ENCODE data around the gene FAM168A. TPM values are rescaled to one million over a fixed set of nuclear protein-coding genes. Genes with fewer than 3 reads are reported as not detected.

FAM168A gene
- total RNA-seq, 4 donors from 2014 or later: 31.1 to 50.8 (median 41.1) TPM

DNA sequence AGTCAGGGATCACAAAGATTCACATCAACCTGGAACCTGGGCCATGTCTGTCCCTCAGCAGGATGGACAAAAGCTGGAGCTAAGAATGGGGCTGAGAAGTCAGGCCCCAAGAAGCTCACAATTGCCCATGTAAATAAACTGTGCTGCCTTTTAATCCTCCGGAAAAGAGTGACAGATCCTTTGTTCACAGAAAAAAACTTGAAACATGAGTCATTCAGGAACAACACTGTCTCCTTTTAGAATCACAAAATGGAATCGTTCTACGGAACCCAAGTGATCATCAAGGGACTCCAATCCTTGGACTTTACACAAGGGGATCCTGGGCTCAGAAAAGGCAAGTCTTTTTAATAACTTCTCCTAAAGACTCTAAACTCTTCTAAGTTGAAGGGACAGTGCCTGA, 185.6 kb downstream of the FAM168A start:
- H3K27ac ChIP-seq (replicated peaks in 1 of 4): no peak overlapping the region
- no peaks in the 10 kb centered on the region for H3K27me3 ChIP-seq
- intact Hi-C loops (cut with DNase I): no loop called here
- TF ChIP-seq POLR2AphosphoS5 (IDR thresholded peaks at IDR 0.05): no peak
- no peak for TF ChIP-seq POLR2A (IDR thresholded peaks at IDR 0.05; ENCODE audit: low read depth)
- peaks cover 16 to 26% (median 22%) of the 10 kb centered on the region in 4 donors for H3K4me1 ChIP-seq
- no peak overlapping the region for H3K4me3 ChIP-seq
- 79% methylated on average over 3 of the region's 3 CpGs for WGBS
- DNase-seq (ENCODE audit: extremely low spot score): no peak
- H3K9me3 ChIP-seq: no peaks in the 10 kb centered on the region
- H3K36me3 ChIP-seq: peaks cover 0 to 41% (median 20%) of the 10 kb centered on the region in 4 donors

DNA sequence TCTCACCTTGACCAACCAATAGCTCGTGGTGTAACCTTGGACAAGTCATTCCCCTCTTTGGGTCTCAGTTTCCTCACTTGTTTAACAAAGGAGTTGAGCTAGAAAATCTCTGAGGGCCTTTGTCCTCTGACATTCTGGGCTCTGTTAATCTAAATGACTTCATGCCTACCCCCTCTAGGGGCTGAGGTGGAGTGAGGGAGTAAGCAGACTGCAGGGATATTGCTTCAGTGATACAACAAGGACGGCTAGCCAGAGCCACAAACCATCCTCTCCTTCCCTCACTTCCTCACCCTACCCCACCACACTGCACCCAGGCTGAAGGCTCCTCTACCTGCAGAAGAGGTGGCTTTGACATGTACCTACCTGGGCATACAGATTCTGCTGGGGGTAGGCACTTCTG, 186.9 kb downstream of the FAM168A start:
- Histone ChIP-seq H3K27me3 (no peaks in the 10 kb centered on the region), H3K36me3 (peaks cover 0 to 54% (median 31%) of the 10 kb centered on the region in 4 donors), H3K4me3 (no peak overlapping the region), H3K9me3 (no peaks in the 10 kb centered on the region), H3K4me1 (peaks cover 16 to 20% (median 19%) of the 10 kb centered on the region in 4 donors), H3K27ac (replicated peaks in 1 of 4) (no peak overlapping the region)
- TF ChIP-seq, protein P1, sequence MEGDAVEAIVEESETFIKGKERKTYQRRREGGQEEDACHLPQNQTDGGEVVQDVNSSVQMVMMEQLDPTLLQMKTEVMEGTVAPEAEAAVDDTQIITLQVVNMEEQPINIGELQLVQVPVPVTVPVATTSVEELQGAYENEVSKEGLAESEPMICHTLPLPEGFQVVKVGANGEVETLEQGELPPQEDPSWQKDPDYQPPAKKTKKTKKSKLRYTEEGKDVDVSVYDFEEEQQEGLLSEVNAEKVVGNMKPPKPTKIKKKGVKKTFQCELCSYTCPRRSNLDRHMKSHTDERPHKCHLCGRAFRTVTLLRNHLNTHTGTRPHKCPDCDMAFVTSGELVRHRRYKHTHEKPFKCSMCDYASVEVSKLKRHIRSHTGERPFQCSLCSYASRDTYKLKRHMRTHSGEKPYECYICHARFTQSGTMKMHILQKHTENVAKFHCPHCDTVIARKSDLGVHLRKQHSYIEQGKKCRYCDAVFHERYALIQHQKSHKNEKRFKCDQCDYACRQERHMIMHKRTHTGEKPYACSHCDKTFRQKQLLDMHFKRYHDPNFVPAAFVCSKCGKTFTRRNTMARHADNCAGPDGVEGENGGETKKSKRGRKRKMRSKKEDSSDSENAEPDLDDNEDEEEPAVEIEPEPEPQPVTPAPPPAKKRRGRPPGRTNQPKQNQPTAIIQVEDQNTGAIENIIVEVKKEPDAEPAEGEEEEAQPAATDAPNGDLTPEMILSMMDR (IDR thresholded peaks at IDR 0.05): no peak
- TF ChIP-seq POLR2AphosphoS5 (IDR thresholded peaks at IDR 0.05): no peak
- DNase-seq (ENCODE audit: extremely low spot score): no peak
- intact Hi-C loops (cut with DNase I): no loop called here
- 82% methylated on average over 2 of the region's 2 CpGs for WGBS

DNA sequence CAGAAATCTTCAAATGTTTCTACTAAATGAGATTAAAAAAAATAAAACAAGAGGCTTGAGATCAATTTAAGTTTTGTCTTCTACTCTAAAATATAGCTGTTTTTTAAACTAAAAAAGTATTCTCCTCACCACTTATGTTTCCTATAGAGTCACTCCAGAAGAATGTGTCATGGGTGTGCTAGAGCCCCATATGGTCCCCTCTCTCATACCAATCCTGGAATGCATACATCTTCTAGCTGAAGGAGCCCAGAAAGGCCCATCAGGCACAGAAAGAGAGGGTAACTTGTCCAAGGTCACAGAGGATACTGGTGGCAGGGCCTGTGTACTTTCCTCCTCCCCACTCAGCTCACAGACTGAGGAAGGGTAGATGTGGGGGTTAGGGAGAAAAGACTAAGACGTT, 187.3 kb downstream of the FAM168A start:
- Histone ChIP-seq H3K27me3 (no peaks in the 10 kb centered on the region), H3K36me3 (peaks cover 0 to 58% (median 35%) of the 10 kb centered on the region in 4 donors)

DNA sequence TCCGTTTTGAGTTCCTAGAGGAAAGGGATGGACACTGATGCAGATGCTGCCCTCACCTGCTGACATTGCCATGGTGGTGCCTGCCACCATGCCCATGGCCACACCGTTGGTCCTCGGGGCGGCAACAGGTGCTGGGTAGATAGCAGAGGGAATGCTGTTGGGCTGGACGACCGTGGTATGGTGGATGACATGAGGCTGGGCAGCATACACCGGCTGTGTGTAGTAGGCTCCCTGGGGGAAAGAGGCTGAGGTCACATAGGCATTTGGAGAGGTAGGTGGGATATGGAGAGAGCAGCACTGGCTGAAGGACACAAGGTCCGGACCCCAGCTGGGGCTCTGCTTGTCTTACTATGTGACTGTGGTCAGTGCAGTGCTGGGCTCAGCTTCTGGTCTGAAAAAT, 188.5 kb downstream of the FAM168A start:
- no peak for DNase-seq (ENCODE audit: extremely low spot score)
- H3K4me3 ChIP-seq: no peak overlapping the region
- TF ChIP-seq EP300 (IDR thresholded peaks at IDR 0.05) (no peak), POLR2A (IDR thresholded peaks at IDR 0.05; ENCODE audit: low read depth) (no peak), POLR2AphosphoS5 (IDR thresholded peaks at IDR 0.05) (no peak)
- TF ChIP-seq, protein P1 (IDR thresholded peaks at IDR 0.05): no peak
- H3K36me3 ChIP-seq: peaks cover 0 to 67% (median 41%) of the 10 kb centered on the region in 4 donors
- no peaks in the 10 kb centered on the region for H3K27me3 ChIP-seq
- 93% methylated on average over 7 of the region's 8 CpGs for WGBS
- intact Hi-C loops (cut with DNase I): loop anchor here (10.0 kb wide), 1 partner anchor 215 kb away; no protein-coding TSS in a partner anchor
- H3K9me3 ChIP-seq: no peaks in the 10 kb centered on the region
- peaks cover 4 to 8% (median 6%) of the 10 kb centered on the region in 4 donors for H3K4me1 ChIP-seq
- H3K27ac ChIP-seq (replicated peaks in 1 of 4): no peak overlapping the region

More for the DNA sequence above, 187.3 kb downstream of the FAM168A start:
- intact Hi-C loops (cut with DNase I): no loop called here
- Histone ChIP-seq H3K9me3 (no peaks in the 10 kb centered on the region), H3K4me1 (peaks cover 14 to 16% (median 15%) of the 10 kb centered on the region in 4 donors), H3K27ac (replicated peaks in 1 of 4) (no peak overlapping the region), H3K4me3 (no peak overlapping the region)
- no peak for DNase-seq (ENCODE audit: extremely low spot score)
- TF ChIP-seq POLR2AphosphoS5 (IDR thresholded peaks at IDR 0.05) (no peak), POLR2A (IDR thresholded peaks at IDR 0.05; ENCODE audit: low read depth) (no peak), EP300 (IDR thresholded peaks at IDR 0.05) (no peak)
- TF ChIP-seq, protein P1 (IDR thresholded peaks at IDR 0.05): no peak
- 100% methylated on average over 1 of the region's 1 CpG for WGBS

DNA sequence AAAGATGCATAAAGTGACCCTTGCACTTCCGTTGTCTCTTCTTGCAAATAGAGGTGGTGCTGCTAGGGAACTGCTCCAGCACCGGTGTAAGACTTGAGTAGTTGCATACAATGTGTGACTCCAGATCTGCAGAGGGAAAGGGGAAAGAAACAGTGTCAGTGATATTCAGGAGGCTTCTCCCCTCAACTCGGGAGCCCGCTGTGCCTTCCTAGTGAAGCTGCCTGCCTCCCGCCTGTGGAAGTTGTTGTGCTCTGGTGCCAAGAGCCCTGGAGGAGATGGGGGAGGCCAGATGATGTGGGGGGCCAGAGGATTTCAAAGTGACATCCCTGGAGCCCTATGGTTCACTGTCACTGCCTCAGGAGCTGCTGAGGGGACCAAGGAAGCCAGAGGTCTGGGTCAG, 191.3 kb downstream of the FAM168A start:
- WGBS: 85% methylated on average over 5 of the region's 5 CpGs
- TF ChIP-seq POLR2AphosphoS5 (IDR thresholded peaks at IDR 0.05): no peak
- TF ChIP-seq, protein P1 (IDR thresholded peaks at IDR 0.05): no peak
- no peak for TF ChIP-seq POLR2A (IDR thresholded peaks at IDR 0.05; ENCODE audit: low read depth)
- no peak for TF ChIP-seq EP300 (IDR thresholded peaks at IDR 0.05)
- H3K4me3 ChIP-seq: no peak overlapping the region
- no peak for DNase-seq (ENCODE audit: extremely low spot score)
- peaks cover 7 to 13% (median 10%) of the 10 kb centered on the region in 4 donors for H3K4me1 ChIP-seq
- H3K36me3 ChIP-seq: peaks cover 0 to 66% (median 41%) of the 10 kb centered on the region in 4 donors
- no peak overlapping the region for H3K27ac ChIP-seq (replicated peaks in 1 of 4)
- intact Hi-C loops (cut with DNase I): loop anchor here (10.0 kb wide), 1 partner anchor 218 kb away; no protein-coding TSS in a partner anchor
- no peaks in the 10 kb centered on the region for H3K27me3 ChIP-seq
- no peaks in the 10 kb centered on the region for H3K9me3 ChIP-seq

Measured in esophagus muscularis mucosa (tissue), 4 donors.